Sciatic nerve (tissue), 2 donors: ENCODE measurements around the gene GPR146. TPM values are rescaled to one million over a fixed set of nuclear protein-coding genes. Genes with fewer than 3 reads are reported as not detected.
A peak's percentile ranks its signal among the peaks of the same experiment; 100 is the strongest.
"Not testable (repeated sequence)": the region's sequence is repeated elsewhere in the genome, so short reads cannot be mapped to it uniquely, and the experiment has no call there.

Source experiments
- ATAC-seq: fragments of 200-7000 bp; cut with Tn5 transposase; one replicate; pipeline ENCODE4 v1.9.1; 2020; ENCODE audit warnings: mild to moderate bottlenecking, moderate library complexity
- DNase-seq: peaks from one replicate; pipeline ENCODE4 v3.0.0-alpha.2; 2020; ENCODE audit warnings: low spot score
- intact Hi-C: fragments of 100-400 bp; cut with DNase I; formaldehyde crosslinking; loops from one replicate; pipeline ENCODE4 v1.14.2; 2022
- total RNA-seq: library from RNA; stranded (reverse); fragmentation: NEBNext Ultra II Directional; extraction: Animal tissue kit (Norgen Biotek cat#: 25700); gene quantifications from one replicate; pipeline ENCODE4 v1.2.1, GENCODE V29; 2021
- donor health status: DM: no; HTN: no; CAD: no.
- donor health status: DM: no; HTN: no; CAD: no.

GPR146 gene
- total RNA-seq, 1 donor from 2014 or later, result 50.5 TPM

DNA sequence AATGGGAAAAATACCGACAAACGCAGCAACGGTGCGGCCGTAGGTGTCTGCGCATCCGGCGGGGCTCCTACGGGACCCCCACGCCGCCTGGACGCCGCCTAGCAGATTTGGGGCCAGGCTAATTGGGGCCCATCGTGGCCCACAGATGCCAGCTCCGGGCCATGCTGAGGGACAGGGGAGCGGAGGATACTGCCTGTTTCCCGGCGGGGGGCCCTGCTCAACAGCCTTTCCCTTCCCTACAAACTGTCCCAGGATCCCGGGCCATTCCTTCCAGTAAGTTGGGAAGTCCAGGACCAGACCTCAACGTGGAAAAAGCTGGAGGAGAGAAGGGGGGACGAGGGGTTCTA is 21.9 kb downstream of the GPR146 start:
- intact Hi-C loops, result no loop called here
- ATAC-seq (peak; percentile 23), DNase-seq (no peak)

DNA sequence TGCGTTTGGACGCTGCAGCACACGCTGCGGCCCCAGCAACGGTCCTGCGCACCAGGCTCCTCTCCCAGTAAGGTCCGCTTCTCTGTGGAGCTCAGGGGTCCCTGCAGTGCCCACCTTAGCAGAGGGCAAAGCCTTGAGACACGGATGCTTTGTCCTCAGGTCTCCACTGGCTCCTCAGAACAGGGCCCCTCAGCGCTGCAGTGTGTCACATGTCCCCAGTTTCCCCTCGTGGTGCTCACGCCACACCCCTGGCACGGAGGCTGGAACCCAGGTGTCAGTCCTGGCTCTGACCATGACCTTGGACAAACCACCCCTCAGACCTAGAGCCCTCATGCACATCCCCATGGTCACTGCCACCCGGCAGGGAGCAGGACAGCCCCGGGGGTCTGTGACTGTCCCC is 23.7 kb downstream of the GPR146 start:
- intact Hi-C loops, result no loop called here
- no peak for DNase-seq
- ATAC-seq, result no peak

DNA sequence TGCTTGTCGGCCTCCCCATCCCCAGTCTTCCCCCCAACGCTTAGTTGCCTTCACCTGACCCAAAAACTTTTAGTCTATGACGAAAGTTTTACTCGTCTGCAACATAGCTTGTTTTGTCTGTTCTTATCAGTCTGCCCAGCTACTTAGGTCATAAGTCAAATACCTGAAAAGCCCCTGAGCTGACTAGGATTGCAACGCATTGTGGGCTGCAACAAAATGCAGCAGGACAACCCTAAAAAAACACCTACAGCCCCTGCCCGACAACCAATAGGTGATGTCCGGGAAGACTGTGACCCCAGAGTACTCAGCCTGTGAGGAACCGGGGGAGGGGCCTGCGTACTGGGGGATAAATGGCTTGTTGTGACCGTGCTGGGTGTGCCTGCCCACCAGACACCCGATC is 24.3 kb downstream of the GPR146 start:
- DNase-seq (no peak), ATAC-seq (no peak)
- intact Hi-C loops, result no loop called here

DNA sequence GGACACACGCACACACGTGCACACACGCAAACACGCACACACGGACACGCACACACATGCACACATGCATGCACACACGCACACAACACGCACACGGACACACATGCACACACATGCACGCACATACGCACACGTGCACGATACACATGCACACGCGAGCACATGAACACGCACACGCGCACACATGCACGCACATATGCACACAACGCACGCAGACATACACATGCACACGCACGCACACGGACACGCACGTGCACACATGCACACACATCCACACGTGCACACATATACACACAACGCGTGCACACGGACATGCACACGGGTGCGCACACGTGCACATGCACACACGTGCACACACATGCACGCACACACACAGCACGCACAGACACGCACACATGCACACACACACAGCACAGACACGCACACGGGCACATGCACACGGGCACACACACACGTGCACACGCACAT is 26.2 kb downstream of the GPR146 start:
- DNase-seq, result no peak
- intact Hi-C loops, result no loop called here
- ATAC-seq, result no peak

DNA sequence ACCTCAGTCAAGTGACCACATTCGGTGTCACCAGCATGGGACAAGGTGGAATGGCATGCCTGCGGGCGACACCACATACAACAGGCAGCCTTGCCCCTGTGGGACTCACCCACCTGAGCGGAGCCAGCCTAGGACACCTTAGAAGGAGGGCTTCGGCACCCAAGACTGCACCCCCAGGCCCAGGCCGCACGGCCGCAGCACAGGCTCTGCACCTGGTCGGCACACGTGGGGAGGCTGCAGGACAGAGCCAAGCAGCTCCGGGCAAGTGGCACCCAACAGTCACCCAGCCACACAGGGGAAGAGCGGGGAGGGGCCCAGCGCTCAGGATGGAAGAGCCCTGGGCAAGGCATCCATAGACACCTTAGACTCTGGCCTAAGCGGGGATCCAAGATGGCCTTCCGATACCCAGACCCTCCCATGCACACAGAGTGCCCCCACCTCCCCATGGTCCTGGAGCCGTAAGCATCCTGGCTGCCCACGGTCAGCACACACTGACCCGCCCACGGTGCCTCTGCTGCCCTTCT is 27.4 kb downstream of the GPR146 start:
- ATAC-seq (no peak), DNase-seq (no peak)
- intact Hi-C loops, result no loop called here

DNA sequence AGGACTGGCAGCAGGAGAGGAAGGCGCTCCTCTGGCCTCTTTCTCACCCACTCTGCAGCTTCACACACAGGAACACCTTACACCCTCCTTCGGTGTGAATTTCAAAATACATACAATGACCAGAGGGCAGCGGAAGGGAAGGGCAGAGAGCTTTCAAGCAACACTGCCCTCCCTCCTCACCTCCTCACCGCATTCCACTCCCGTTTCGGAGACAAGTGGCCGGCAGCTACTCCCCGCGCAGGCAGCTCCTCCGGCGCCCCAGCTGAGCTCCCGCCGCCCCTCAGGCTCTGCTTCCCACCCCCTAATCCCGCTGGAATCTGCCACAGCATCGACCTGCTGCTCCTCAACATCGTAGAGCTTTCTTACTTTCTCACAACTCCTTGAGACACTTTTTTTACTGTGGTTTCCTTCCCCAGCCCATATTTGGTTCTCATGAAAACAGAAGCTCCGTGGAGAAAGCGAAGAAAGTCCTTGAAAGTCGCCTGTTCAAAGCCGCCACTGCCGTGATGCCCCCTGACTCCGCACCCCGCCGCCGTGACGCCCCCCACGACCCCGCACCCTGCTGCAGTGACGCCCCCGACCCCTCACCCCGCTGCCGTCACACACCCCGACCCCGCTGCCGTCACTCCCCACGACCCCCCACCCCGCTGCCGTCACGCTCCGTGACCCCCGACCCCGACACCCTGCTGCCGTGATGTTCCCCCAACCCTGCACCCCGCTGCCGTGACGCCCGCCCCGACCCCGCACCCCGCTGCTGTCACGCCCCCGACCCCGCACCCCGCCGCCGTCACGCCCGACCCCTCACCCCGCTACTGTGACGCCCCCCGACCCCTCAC is 29.0 kb downstream of the GPR146 start:
- ATAC-seq, result no peak
- intact Hi-C loops, result no loop called here

DNA sequence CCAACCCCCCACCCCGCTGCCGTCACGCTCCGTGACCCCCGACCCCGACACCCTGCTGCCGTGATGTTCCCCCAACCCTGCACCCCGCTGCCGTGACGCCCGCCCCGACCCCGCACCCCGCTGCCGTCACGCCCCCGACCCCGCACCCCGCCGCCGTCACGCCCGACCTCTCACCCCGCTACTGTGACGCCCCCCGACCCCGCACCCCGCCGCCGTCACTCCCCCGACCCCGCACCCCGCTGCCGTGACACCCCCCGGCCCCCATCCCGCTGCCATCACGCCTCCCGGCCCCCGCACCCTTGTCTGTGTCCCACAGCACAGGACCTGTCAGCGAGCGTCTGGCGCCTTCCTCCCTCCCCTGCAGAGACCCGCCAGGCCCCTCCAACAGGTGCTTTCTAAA is 29.7 kb downstream of the GPR146 start:
- DNase-seq, intact Hi-C loops, ATAC-seq: not testable (repeated sequence)

More for the DNA sequence above, 29.0 kb downstream of the GPR146 start:
- no peak for DNase-seq

DNA sequence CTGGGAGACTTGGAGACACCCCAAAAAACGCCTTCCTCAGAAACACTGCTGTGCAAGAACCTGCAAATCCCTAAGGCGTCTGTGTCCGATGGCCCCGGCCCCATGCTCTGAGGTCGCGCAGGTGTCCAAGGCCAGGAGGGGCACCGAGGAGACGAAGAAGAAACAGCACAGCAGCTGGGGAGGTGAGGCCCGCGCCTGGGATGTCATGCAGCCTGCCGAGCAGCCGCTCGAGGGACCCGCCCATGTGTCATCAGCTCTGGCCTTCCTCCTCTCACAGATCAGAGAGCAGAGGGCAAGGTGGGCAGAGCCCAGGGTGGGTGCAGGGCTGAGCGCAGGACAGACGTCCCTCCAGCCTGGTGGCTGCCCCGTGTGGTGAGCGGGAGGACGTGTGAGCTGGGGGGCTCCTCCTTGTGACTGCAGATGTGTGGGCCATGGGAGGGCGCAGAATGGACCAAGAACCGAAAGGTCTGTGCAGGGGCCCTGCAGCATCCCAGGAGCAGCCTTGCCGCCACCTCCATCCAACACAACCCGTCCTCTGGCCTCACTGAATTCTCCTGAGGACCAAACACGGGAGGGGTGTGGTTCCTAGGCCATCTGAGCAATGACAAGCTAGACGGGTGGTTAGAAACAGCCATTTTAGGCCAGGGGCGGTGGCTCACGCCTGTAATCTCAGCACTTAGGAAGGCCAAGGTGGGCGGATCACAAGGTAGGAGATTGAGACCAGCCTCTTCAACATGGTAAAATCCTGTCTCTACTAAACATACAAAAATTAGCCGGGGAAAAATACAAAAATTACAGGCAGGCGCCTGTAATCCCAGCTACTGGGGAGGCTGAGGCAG is 30.5 kb downstream of the GPR146 start:
- intact Hi-C loops, result no loop called here
- DNase-seq (no peak), ATAC-seq (no peak)

DNA sequence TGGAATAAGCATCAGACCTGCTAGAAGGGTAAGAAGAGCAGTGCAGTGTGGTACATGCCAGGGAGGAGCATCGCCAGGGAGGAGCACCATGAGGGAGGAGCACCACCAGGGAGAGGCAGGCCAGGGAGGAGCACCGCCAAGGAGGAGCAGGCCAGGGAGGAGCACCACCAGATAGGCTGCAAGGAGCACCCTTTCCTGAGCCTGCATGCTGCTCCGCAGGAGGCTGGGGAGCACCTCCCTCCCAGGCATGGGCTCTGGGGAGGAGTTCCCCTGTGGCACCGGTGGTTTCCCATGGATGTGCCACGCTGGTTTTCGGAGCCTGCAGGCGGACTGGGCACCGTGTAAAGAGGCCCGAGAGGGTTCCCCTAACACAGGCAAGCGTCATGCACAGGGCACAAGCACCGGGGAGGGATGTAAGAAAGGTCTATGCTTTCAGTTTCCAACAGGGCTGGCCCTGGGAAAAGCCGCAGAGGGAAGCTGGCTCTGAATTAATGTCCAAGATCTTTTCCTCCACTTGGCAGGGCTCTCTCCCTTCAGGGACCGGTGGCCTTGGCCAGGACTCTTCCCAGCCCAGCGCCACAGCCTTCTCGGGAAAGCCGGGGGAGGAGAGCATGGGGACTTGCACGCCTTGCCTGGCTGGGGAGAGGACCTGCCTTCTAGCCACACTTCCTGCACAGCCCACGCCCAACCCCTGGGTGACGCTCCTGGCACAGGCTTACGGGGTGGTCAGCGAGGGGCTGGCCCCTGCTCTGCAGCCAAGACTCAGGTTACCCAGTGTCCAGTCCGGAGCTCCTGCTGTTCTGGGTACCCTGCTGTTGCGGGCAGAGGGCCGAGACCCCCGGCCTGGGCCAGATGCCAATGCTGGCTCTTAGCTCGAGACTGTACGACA is 32.1 kb downstream of the GPR146 start:
- intact Hi-C loops, result no loop called here
- ATAC-seq, result peak; percentile 64
- no peak for DNase-seq

DNA sequence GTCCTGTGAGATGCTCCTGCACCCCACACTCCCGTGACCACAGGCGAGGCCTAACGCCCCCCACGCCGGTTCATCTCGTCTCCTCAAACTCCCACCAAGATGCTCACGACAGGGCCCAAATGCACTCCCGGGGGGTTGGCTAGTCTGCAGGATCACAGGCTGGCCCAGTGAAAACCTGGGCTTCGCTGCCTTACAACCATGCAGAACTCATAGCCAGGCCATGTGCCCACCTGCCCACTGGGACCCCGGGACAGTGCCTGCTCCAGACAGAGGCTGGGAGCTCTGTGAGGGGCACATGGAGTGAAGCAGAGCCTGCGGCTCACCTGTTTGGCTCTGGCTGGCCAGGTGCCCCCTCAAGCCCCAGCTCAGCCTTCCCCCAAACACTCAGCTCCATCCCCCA is 34.2 kb downstream of the GPR146 start:
- intact Hi-C loops, result no loop called here
- no peak for ATAC-seq
- no peak for DNase-seq

DNA sequence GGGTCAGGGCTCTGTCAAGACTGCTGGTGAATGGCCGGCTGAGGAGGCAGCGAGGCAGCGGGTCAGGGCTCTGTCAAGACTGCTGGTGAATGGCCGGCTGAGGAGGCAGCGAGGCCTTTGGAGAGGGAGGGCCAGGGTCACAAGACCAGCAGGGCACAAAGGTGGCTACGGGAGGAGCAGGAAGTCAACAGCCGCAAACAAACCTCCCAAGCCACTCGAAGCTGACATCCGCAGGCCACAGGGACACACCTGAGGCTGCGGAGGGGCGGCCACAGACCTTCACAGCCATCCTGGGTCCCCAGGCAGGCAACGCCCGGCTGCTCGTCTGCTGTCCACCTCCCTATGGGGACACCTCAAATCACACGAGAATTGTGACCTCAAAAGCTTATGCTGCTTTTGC is 34.6 kb downstream of the GPR146 start:
- no peak for ATAC-seq
- DNase-seq, result no peak
- intact Hi-C loops, result no loop called here

DNA sequence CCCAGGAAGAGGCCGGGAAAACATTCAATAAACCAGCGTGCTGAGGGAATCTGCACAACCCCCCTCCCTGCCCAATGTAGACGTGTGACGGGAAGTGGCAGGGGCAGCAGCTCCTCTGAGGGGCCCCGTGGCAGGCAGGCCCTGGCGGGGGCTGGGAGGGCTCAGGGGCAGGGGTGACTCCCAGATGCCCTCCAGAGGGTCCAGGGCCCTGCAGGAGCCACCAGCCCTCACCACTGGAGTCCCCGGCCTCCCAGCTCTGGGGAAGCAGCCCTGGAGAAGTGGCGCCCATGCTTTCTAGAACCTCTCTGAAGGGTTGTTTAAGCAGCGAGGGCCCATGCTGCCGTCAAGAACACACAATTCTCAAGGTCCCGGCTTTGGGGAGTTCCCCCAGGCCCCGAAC is 35.2 kb downstream of the GPR146 start:
- no peak for ATAC-seq
- DNase-seq, result no peak
- intact Hi-C loops, result no loop called here

DNA sequence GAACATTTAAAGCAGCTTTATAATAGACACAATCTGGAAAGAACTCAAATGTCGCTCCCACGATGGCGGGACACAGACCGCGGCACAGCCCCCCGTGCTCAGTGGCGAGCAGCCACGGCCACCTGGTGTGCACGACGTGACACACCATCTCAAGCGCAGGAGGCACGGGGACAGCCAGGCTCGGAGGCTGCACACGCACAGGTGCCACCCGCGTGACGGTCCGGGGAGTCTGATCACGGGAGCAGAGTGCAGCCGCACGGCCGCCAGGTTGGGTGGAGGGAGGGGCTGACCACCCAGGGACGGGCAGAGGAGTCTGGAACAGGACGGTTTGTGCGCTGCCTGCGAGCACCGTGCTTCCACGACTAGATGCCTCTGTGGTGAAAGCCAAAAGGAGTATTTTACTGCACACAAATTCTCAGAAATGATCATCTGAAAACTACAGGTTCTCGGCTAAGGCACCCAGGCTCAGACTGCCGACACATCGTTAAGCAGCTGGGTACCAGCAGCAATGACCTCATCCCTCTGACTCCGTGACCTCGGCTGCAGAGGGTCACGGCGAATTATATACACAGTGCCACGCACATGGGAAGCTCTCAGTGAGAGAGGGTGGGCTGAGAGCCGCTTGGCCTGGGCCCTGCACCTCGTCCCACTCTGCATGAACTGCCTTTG is 36.0 kb downstream of the GPR146 start:
- ATAC-seq, result no peak
- intact Hi-C loops, result no loop called here
- DNase-seq, result no peak

DNA sequence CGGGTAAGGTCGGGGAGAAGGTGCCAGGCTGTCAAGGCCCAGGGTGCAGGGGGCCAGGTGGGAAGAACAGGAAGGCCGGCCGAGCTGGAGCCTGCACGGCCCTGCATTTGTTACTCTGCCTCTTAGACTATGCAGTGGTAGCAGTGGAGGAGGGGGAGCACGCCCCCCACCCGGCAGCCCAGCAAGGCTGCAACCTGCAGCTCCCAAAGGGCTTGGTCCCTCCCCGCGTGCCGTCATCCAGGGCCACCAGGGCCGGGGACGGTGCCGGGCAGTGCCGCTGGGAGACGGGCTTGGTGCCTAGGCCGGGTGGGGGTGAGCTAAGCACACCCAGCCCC is 36.5 kb downstream of the GPR146 start:
- ATAC-seq (no peak), DNase-seq (no peak)
- intact Hi-C loops, result no loop called here

DNA sequence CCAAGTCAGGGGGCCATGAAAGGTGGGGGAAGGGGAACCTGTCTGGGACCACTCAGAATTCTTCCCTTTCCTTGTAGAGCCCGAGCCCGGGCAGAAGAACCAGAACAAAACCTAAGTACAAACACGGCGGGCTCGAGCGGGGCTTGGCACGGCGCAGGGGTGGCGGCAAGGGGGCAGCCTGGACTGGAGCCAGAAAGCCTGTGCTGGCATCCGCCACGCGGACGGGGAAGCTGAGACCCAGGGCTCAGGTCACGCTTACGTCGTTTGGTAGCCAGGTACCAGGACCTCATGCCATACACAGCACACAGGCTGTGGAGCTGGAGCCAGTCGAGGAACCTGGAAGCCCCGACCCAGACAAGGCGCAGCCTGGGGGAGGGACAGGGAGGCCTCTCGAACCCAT is 37.0 kb downstream of the GPR146 start:
- intact Hi-C loops, result no loop called here
- ATAC-seq, result no peak

DNA sequence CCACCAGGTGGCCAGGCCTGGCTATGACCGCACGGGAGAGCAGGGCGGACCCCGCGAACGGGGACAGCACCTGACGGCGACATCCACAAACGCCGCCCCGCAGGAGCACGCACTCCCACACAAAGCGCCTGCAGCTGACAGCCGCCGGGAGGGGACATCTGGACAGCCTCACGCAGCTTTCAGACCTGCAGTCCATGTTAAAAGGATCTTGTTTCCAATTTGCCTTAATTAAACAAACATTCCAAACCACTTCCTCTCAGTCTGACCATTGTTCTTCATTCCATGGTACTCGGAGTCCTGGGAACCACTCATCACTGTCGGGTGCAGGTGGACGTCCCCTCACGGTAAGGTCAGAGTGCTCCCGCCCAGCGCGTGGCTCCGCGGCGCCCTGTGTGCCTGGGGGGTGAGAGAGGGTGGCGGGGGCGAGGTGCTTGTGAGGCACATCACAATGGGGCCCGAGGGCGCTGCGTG is 37.6 kb downstream of the GPR146 start:
- no peak for ATAC-seq
- intact Hi-C loops, result no loop called here
- no peak for DNase-seq

More for the DNA sequence above, 37.0 kb downstream of the GPR146 start:
- no peak for DNase-seq

DNA sequence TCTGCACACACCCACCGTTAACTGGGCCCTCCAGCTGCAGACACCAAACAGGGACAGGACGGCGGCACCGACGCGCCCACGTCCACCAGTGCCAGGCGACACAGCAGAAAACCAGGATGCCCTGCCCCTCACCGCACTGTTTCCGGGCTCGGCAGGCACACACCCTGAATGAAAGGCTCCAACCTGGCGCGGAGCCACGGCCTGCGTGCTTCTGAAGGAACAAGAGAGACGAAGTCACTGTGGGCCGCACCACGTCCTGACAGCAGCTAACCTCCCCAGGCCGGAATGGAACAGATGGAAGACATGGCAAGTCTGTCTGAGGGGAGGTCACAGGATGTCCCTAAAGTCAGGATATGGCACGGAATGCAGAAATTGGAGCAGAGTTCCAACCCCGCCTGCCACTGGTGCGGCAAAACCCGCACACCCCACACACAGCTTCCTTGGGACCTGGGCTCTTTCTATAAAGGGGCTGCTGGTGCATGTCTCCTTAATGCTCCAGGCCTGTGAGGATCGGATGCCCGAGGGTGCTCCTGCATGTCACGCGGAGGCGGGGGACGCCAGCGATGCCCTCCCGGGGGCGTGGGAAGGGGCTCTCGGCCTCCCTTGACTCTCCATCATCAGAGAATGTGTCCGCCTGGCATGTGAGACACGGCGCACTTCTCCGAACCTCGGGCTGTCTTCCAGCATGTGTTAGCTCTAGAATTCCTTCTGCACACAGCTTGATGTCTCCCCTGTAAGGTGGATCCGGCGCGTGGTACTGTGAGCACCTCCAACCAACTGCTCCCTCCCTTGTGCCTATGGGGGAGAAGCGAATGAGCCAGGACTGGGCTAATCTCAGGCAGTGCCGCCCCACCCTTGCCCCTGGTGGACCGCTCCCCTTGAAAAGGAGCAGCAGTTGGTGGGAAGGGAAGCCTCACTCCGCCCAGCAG is 39.6 kb downstream of the GPR146 start:
- ATAC-seq, result no peak
- intact Hi-C loops, result no loop called here
- peak; percentile 74 for DNase-seq
